Keratinocyte (primary cell): Measurements from ENCODE around the gene SLC52A1. TPM values are rescaled to one million over a fixed set of nuclear protein-coding genes. Genes with fewer than 3 reads are reported as not detected.
"Not testable (repeated sequence)": the region's sequence is repeated elsewhere in the genome, so short reads cannot be mapped to it uniquely, and the experiment has no call there.

ENCODE experiments used
- DNase-seq: peaks from one replicate; pipeline ENCODE4 v3.0.0-alpha.2; 2011; ENCODE audit warnings: low read depth, missing footprints, low spot score
- FAIRE-seq: peaks from 2 replicates; lab custom pipeline; 2011; peaks lifted over from hg19 to GRCh38; lab: Jason Lieb, UNC
- H2AFZ ChIP-seq: 2 replicates; pipeline ENCODE4 v1.6.0; 2012; ENCODE audit warnings: low read length, control low read depth, inconsistent platforms; ENCODE audit not compliant: control insufficient read depth
- H3K27ac ChIP-seq: 2 replicates; pipeline ENCODE4 v1.5.1; 2011; ENCODE audit warnings: low read length; ENCODE audit not compliant: control insufficient read depth, insufficient read depth
- H3K27me3 ChIP-seq: 3 replicates; pipeline ENCODE4 v1.6.0; 2011; ENCODE audit warnings: low read length; ENCODE audit not compliant: control insufficient read depth, insufficient read depth; ENCODE audit errors: extremely low read depth
- H3K36me3 ChIP-seq, 2 experiments: 2 replicates in 1 of 2; 3 replicates in 1 of 2; pipeline ENCODE4 v1.5.1; 2011; ENCODE audit warnings: low read length in 2 of 2, mild to moderate bottlenecking in 1 of 2; ENCODE audit not compliant: control insufficient read depth in 2 of 2, insufficient read depth in 2 of 2; ENCODE audit errors: extremely low read depth in 1 of 2
- H3K4me1 ChIP-seq: 3 replicates; pipeline ENCODE4 v1.5.1; 2011; ENCODE audit warnings: low read length; ENCODE audit not compliant: control insufficient read depth, insufficient read depth; ENCODE audit errors: extremely low read depth
- H3K4me2 ChIP-seq: 3 replicates; pipeline ENCODE4 v1.6.0; 2011; ENCODE audit warnings: low read depth, low read length; ENCODE audit not compliant: control insufficient read depth, insufficient read depth; ENCODE audit errors: extremely low read depth
- H3K4me3 ChIP-seq, 3 experiments: fragments of 200-600 bp in 1 of 3; sonication (generic) in 1 of 3; 2 replicates in 2 of 3; 3 replicates in 1 of 3; pipeline ENCODE4 v1.5.1; 2011 to 2016; ENCODE audit warnings: low read length in 3 of 3, mild to moderate bottlenecking in 3 of 3, control low read depth in 2 of 3, inconsistent platforms in 1 of 3, low read depth in 1 of 3, mixed read lengths in 1 of 3, mixed run types in 1 of 3, moderate library complexity in 1 of 3; ENCODE audit not compliant: control insufficient read depth in 2 of 3, insufficient read depth in 2 of 3; ENCODE audit errors: extremely low read depth in 1 of 3
- H3K79me2 ChIP-seq: 2 replicates; pipeline ENCODE4 v1.6.0; 2012; ENCODE audit warnings: low read length; ENCODE audit not compliant: control insufficient read depth, insufficient read depth
- H3K9ac ChIP-seq: 3 replicates; pipeline ENCODE4 v1.6.0; 2011; ENCODE audit warnings: low read length; ENCODE audit not compliant: control insufficient read depth, insufficient read depth; ENCODE audit errors: extremely low read depth
- H3K9me1 ChIP-seq: 3 replicates; pipeline ENCODE4 v1.6.0; 2011; ENCODE audit warnings: low read length; ENCODE audit not compliant: control insufficient read depth, insufficient read depth; ENCODE audit errors: extremely low read depth
- H3K9me3 ChIP-seq: 2 replicates; pipeline ENCODE4 v1.5.1; 2012; ENCODE audit warnings: low read depth, low read length; ENCODE audit not compliant: control insufficient read depth
- H4K20me1 ChIP-seq: 3 replicates; pipeline ENCODE4 v1.6.0; 2011; ENCODE audit warnings: low read length; ENCODE audit not compliant: control insufficient read depth, insufficient read depth; ENCODE audit errors: extremely low read depth
- CTCF ChIP-seq, 3 experiments: IDR thresholded peaks in 1 of 3; conservative IDR thresholded peaks in 1 of 3; optimal IDR thresholded peaks in 1 of 3; 2 replicates in 2 of 3; 3 replicates in 1 of 3; pipeline versions ENCODE3 to v1.5.1; 2011; ENCODE audit warnings: low read length in 3 of 3, mild to moderate bottlenecking in 3 of 3, moderate library complexity in 2 of 3, control low read depth in 1 of 3, inconsistent platforms in 1 of 3; ENCODE audit not compliant: insufficient read depth in 2 of 3; ENCODE audit errors: extremely low read depth in 1 of 3
- EZH2 ChIP-seq: IDR thresholded peaks from one replicate; pipeline ENCODE4 v1.6.1; 2012; ENCODE audit warnings: inconsistent platforms, mild to moderate bottlenecking, low read length, moderate library complexity
- dilution Hi-C: fragments of 300-500 bp; cut with MboI; formaldehyde crosslinking; loops from one replicate; pipeline ENCODE4 v1.7.0; 2020; ENCODE audit warnings: low sequenced_read_pairs; ENCODE audit not compliant: extremely low pct_ligation_motif_present
- polyA plus RNA-seq, 5 experiments: library from polyadenylated mRNA; depleted of rRNA in 3 of 5; stranded (reverse) in 3 of 5; stranded (forward) in 1 of 5; unstranded in 1 of 5; fragments of >200 nt; gene quantifications; 1 replicate in 1 of 5; 2 replicates in 3 of 5; 3 replicates in 1 of 5; pipeline versions ENCODE4 v1.2.1 to v1.2.3, GENCODE V29; 2011 to 2012; ENCODE audit warnings: missing spikeins in 2 of 5, low read depth in 1 of 5, low replicate concordance in 1 of 5

The SLC52A1 gene
- polyA plus RNA-seq, 1 donor (not counting 4 experiments of a cell fraction or from before 2014, with no cell fraction given), result 0.21 TPM

- no peak for DNase-seq
- FAIRE-seq, result no peak
- Histone ChIP-seq H3K9me3 (no peaks in the 10 kb centered on the region), H2AFZ (no peak overlapping the region), H3K9ac (no peak overlapping the region), H3K4me3 (no peak overlapping the region), H3K4me2 (no peak overlapping the region), H3K79me2 (no peaks in the 10 kb centered on the region), H3K4me1 (peaks cover 3% of the 10 kb centered on the region), H3K9me1 (no peaks in the 10 kb centered on the region), H3K27me3 (no peaks in the 10 kb centered on the region), H3K36me3 (no peaks in the 10 kb centered on the region), H3K27ac (no peak overlapping the region), H4K20me1 (no peaks in the 10 kb centered on the region)
- TF ChIP-seq CTCF (optimal IDR thresholded peaks at IDR 0.05 in 1 of 3, IDR thresholded peaks at IDR 0.05 in 1 of 3, conservative IDR thresholded peaks at IDR 0.05 in 1 of 3; ENCODE audit: extremely low read depth in 1 of 3, insufficient read depth in 2 of 3, low read length in 3 of 3), result no peak
- no peak for TF ChIP-seq EZH2
- dilution Hi-C loops, result no loop called here
Observed at GRCh38 chr17:5032865-5033264, 2.4 kb downstream of the SLC52A1 start.

GRCh38 chr17:5031365-5032082 lies 3.7 kb downstream of the SLC52A1 start:
- Histone ChIP-seq H3K79me2 (no peaks in the 10 kb centered on the region), H3K27me3 (no peaks in the 10 kb centered on the region), H3K27ac (no peak overlapping the region), H3K4me3 (peak overlapping the region; percentile 11 to 63 (median 49)), H3K9ac (peak overlapping the region; percentile 15), H3K4me1 (peaks cover 3% of the 10 kb centered on the region), H4K20me1 (no peaks in the 10 kb centered on the region), H3K9me3 (no peaks in the 10 kb centered on the region), H3K4me2 (peak overlapping the region; percentile 84), H3K36me3 (no peaks in the 10 kb centered on the region), H3K9me1 (no peaks in the 10 kb centered on the region), H2AFZ (peak overlapping the region; percentile 76)
- DNase-seq, result no peak
- peak; percentile 67 to 76 (median 73) for TF ChIP-seq CTCF (optimal IDR thresholded peaks at IDR 0.05 in 1 of 3, IDR thresholded peaks at IDR 0.05 in 1 of 3, conservative IDR thresholded peaks at IDR 0.05 in 1 of 3; ENCODE audit: extremely low read depth in 1 of 3, insufficient read depth in 2 of 3, low read length in 3 of 3)
- no peak for TF ChIP-seq EZH2
- FAIRE-seq, result peak; percentile 71
- dilution Hi-C loops, result no loop called here

DNA sequence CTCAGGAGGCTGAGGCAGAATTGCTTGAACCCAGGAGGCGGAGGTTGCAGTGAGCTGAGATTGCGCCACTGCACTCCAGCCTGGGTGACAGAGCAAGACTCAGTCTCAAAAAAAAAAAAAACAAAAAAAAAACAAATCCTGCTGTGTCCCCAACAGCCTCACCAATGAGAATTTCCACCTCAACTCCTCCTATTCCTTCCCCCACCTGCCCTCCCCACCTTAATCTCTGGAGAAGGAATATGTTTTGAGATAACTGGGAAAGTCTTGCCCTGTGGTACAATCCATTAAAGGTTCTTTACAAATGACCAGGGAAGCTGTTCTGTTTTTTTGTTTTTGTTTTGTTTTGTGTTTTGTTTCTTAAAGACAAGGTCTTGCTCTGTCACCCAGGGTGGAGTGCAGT lies 5.1 kb downstream of the SLC52A1 start:
- DNase-seq, H3K9ac ChIP-seq, H2AFZ ChIP-seq, H3K4me1 ChIP-seq, H3K9me3 ChIP-seq, H3K36me3 ChIP-seq, H3K79me2 ChIP-seq, H3K27me3 ChIP-seq, H4K20me1 ChIP-seq, H3K9me1 ChIP-seq, FAIRE-seq, H3K27ac ChIP-seq, dilution Hi-C loops, H3K4me2 ChIP-seq, H3K4me3 ChIP-seq: not testable (repeated sequence)
